ENCODE measurements around the gene APOBEC2.

The APOBEC2 gene

DNA sequence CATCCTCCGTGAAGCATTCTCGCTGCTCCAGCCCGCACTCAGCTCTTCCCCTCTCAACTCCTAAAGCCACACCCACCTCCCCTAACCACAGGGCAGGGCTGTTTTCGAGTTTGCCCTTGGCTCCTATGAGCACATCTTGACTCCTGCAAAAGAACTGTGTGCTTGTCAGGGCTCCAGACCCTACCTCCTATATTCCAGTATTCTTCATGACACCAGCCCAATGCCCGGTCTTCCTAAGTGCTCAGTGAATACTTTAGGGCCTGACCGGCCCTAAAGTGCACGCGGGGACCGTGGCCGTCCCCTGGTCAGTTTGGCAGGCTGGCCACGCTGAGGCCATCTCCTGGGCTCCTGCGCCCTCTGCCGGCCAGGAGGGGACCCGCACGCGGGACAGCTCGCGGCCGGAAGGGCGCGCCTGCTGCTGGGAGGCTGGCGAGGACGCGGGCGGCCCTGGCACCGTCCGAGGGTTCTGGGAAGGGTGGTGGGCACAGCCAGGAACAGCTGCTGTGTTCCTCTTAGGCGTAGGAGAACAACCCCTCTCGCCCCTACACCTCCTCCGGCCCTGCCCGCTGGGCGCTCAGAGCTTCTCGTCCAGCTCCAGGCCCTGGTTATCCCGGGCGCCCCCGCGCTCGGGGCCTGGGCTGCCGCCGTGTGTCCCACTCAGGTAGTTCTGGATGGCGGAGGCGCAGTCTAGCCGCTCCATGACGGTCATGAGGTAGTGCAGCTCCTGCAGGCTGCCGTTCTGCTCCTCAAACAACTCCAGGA, 25.0 kb upstream of the APOBEC2 start:
- peak overlapping the region; percentile 85 for H3K4me3 Mint-ChIP-seq
- H3K27me3 Mint-ChIP-seq = no peaks in the 10 kb centered on the region
- H3K9me3 Mint-ChIP-seq = no peaks in the 10 kb centered on the region
- H3K4me1 Mint-ChIP-seq (ENCODE audit: low read depth) = peaks cover 20% of the 10 kb centered on the region
- H3K27ac Mint-ChIP-seq = peak overlapping the region; percentile 86
- H3K36me3 Mint-ChIP-seq (ENCODE audit: low read depth) = no peaks in the 10 kb centered on the region

DNA sequence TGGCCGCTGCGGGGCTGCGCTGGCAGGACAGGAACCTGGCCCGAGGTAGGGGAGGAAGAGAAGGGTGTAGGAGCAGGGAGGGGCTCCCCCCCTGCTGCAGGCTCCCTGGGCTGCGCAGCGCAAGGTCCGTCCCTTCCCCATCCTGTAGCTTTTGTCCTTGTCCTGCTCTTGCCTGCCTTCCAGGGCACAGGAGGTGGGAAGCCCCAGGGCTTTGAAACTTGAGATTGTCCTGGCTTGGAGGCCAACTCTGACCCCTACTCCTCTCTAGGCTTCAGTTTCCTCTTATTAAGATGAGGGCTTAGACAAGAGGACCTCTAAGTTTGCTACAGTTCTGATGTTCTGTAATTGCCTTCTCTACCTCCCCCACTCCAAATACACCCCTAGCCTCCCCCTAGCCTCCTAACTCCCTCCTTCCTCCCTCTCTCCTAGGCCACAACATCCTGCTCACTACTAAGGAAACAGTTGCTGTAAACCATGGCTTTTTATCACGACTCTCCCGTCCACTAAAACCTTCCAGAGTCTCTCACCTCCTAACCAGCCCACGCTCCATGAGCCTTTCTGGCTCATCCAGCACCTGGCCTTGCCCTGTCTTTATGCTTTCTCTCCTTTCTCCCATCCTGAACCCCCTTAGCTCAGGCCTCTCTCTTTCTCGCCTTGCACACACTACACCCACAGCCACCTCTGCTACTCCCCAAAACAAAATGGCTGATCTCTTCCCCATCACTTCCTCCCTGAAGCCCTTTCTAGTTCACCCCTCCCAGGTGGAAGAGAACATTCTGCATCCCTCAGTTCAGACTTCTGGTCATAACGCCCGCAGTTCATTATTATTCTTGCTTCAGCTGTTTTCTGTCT, 24.2 kb upstream of the APOBEC2 start:
- H3K9me3 Mint-ChIP-seq = no peaks in the 10 kb centered on the region
- H3K27ac Mint-ChIP-seq = peak overlapping the region; percentile 86
- peaks cover 20% of the 10 kb centered on the region for H3K4me1 Mint-ChIP-seq (ENCODE audit: low read depth)
- no peaks in the 10 kb centered on the region for H3K27me3 Mint-ChIP-seq
- peak overlapping the region; percentile 85 for H3K4me3 Mint-ChIP-seq
- no peaks in the 10 kb centered on the region for H3K36me3 Mint-ChIP-seq (ENCODE audit: low read depth)

DNA sequence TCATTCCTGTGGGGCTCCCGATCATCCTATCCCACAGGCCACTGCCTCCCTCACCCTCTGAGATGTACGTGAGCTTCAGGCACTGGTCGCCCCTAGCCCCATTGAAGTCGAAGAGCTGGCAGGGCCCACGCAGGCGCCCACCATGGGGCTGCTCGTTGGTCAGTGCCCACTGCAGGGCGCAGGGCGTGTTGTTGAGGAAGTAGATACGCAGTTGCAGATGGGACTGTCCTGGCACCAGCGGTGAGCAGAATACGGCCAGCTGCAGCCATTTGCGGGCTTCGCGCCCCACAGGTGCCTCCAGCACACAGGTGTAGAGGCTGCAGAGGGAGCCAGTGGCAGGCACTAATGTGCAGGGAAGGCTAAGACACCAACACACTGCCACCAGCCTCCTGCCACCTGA, 20.2 kb upstream of the APOBEC2 start:
- no peaks in the 10 kb centered on the region for H3K27me3 Mint-ChIP-seq
- no peak overlapping the region for H3K4me3 Mint-ChIP-seq
- H3K9me3 Mint-ChIP-seq = no peaks in the 10 kb centered on the region
- H3K36me3 Mint-ChIP-seq (ENCODE audit: low read depth) = no peaks in the 10 kb centered on the region
- H3K27ac Mint-ChIP-seq = no peak overlapping the region
- peaks cover 11% of the 10 kb centered on the region for H3K4me1 Mint-ChIP-seq (ENCODE audit: low read depth)

DNA sequence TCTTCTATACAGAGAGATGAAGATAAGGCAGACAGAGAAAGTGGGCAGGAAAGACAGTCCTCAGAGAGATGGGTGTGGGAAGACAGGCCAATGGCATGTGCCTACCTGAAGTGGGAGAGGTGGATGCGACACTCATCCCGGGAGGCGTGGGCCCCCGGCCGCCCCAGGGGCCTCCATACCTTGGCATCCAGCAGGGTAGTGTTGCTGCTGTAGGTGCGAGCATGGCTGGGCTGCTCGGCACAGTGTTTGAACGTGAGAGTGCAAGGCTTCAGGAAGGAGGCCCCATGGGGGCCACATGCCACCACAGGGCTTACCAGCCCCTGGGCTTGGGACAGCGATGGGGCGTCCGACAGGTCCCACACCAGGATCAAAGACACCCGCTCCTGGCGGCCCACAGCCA, 19.2 kb upstream of the APOBEC2 start:
- Mint-ChIP-seq H3K9me3 (no peaks in the 10 kb centered on the region), H3K27me3 (no peaks in the 10 kb centered on the region), H3K27ac (no peak overlapping the region)

DNA sequence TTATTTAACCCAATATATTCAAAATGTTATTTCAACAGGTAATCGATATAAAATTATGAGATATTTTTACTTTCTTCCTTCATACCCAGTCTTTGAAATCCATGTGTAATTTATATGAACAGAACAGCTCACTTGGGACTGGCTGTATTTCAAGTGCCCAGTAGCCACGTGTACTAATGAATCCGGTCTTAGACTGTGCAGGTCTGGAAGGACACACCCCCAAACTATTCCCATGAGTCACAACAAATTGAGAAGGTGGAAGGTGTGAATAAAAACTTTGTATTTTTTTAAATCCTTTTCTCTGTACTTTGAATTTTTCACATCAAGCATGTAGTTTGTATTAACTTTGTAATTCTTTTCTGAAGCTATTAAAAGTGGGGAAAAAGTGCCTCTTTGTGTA, 16.8 kb upstream of the APOBEC2 start:
- Mint-ChIP-seq H3K27me3 (no peaks in the 10 kb centered on the region), H3K4me3 (no peak overlapping the region), H3K27ac (no peak overlapping the region), H3K4me1 (ENCODE audit: low read depth) (peaks cover 3% of the 10 kb centered on the region), H3K9me3 (no peaks in the 10 kb centered on the region), H3K36me3 (ENCODE audit: low read depth) (no peaks in the 10 kb centered on the region)

More for the DNA sequence above, 19.2 kb upstream of the APOBEC2 start:
- Mint-ChIP-seq H3K4me3 (no peak overlapping the region), H3K4me1 (ENCODE audit: low read depth) (peaks cover 6% of the 10 kb centered on the region), H3K36me3 (ENCODE audit: low read depth) (no peaks in the 10 kb centered on the region)

DNA sequence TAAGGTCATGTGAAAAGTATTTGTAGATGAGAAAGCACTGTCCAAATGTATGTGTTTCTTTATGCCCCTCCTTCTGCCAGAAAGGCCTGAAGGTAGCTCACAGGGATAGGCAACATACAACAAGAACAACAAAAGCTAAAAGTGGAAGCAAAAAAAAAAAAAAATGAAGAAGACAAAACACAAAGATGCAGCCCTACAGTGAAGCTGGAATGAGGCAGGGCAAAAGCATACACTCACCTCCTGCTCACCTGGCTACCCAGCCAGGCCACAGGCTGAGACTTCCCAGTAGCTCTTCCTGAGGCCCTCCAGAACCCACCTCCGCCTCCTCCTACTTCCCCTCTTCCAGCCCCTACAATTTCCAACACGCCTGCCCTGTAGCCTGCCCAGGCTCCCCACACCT, 16.4 kb upstream of the APOBEC2 start:
- H3K36me3 Mint-ChIP-seq (ENCODE audit: low read depth) = no peaks in the 10 kb centered on the region
- H3K27me3 Mint-ChIP-seq = no peaks in the 10 kb centered on the region
- no peak overlapping the region for H3K27ac Mint-ChIP-seq
- H3K4me3 Mint-ChIP-seq = no peak overlapping the region
- peaks cover 3% of the 10 kb centered on the region for H3K4me1 Mint-ChIP-seq (ENCODE audit: low read depth)
- no peaks in the 10 kb centered on the region for H3K9me3 Mint-ChIP-seq

DNA sequence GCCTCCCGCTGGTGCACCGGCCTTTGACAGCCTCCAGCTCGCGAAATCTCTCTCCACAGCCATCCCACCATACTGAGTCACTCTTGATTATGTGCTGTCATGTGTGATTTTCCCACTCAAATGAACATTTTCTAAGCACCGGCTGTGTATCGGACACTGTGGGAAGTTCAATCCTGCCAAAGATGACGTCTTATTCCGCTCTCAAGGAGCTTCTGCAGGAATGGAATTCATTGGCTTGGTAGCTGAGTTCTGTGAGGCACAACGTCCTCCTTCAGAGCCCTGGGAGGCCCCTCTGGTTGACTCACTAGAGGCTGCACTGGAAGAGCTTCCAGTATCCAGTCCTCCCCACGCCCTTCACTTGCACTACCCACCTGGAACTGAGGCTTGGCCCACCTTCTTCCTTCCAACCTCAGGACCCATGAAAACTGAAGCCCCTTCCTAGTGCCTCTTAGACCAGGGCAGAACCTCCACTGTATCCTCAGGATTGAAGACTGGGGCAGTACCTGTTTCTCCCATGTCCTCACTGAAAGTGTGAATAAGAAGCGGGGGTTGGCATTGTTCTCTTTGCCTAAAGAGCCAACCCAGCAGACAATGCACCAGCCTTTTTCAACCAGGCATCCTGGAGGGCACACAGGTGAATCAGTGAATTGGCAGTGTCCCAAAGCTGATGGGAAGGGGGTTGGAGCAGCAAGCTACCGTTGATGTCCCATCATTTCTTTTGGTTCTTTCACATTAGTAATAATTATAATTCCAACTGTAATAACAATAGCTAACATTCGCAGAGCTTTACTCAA, 15.7 kb upstream of the APOBEC2 start:
- no peak overlapping the region for H3K4me3 Mint-ChIP-seq
- H3K9me3 Mint-ChIP-seq = no peaks in the 10 kb centered on the region
- H3K4me1 Mint-ChIP-seq (ENCODE audit: low read depth) = peaks cover 3% of the 10 kb centered on the region
- H3K27ac Mint-ChIP-seq = no peak overlapping the region
- peaks cover 4% of the 10 kb centered on the region for H3K36me3 Mint-ChIP-seq (ENCODE audit: low read depth)
- H3K27me3 Mint-ChIP-seq = no peaks in the 10 kb centered on the region

DNA sequence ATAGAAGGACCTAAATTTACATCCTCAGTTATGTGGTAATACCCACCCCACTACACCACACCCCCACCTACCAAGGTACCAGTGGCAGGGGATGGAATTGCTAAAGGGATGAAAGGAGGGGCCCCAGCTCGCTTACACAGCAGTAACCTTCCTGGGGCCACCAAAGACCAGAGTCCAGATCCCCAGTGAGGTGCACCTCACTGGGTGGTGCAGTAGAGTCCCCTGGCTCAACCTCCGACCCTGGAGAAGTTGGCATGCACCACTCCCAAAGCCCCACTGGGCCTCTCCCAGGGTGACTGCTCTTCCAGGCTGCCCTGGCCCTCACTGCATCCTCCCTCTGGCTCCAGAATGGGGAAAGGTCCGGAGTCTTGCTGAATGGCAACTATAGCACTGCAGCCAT, 14.8 kb upstream of the APOBEC2 start:
- Mint-ChIP-seq H3K27ac (no peak overlapping the region), H3K4me3 (no peak overlapping the region), H3K36me3 (ENCODE audit: low read depth) (peaks cover 4% of the 10 kb centered on the region), H3K4me1 (ENCODE audit: low read depth) (peaks cover 3% of the 10 kb centered on the region), H3K27me3 (no peaks in the 10 kb centered on the region), H3K9me3 (no peaks in the 10 kb centered on the region)

DNA sequence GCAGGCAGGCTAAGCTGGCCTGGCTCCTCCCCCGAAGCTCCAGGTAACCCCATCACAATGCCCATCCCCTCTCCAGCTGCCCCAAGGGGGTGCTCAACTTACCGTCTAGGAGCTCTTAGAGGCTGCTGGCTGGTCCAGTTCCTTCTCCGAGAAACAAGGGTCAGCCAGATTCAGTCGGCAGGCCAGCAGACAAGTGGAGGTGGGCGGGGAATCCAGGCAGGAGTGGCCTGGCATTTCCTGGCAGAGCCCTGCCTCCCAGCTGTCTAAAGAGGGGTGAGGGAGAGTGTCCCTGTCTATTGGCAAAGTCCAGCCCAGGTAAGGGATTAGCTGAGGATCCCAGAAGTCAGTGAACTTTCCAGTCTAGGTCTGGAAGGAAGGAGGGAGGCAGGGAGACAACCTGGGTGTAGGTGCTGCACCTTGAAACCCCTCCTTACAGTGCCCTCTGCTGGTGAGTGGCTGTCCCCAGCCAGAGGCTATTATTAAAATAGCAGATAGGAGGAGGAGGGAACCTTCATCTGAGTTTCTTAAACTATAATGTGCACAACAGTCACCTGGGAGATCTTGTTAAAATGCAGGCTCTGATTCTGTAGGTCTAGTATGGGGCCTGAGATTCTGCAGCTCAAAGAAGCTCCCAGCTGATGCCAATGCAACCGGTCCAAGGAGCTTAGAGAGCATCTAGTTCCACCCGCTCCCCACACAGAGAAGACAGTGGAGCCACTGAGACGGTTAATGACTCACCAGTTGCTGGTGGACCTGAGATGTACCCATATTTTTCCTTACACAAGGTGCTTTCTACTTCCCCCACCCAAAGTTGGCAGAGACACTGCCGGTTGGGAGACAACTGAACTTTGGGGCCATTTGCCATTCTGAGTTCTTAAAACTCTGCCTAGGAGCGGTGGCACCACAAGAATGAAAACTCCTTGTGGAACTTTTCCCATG, 13.7 kb upstream of the APOBEC2 start, which contains the start of gene UNC5CL:
TSS of gene UNC5CL (minus strand) at position 162 of the 939 bp plus-strand sequence. CDS start 4,147 bp downstream, outside the sequence.
- no peak within 1 kb of the TSS for H3K27ac Mint-ChIP-seq
- H3K4me1 Mint-ChIP-seq (ENCODE audit: low read depth) = peaks cover 3% of the 10 kb centered on the region
- H3K36me3 Mint-ChIP-seq (ENCODE audit: low read depth) = peaks cover 4% of the 10 kb centered on the region
- H3K27me3 Mint-ChIP-seq = no peaks in the 10 kb centered on the region
- no peak within 1 kb of the TSS for H3K4me3 Mint-ChIP-seq
- no peaks in the 10 kb centered on the region for H3K9me3 Mint-ChIP-seq

DNA sequence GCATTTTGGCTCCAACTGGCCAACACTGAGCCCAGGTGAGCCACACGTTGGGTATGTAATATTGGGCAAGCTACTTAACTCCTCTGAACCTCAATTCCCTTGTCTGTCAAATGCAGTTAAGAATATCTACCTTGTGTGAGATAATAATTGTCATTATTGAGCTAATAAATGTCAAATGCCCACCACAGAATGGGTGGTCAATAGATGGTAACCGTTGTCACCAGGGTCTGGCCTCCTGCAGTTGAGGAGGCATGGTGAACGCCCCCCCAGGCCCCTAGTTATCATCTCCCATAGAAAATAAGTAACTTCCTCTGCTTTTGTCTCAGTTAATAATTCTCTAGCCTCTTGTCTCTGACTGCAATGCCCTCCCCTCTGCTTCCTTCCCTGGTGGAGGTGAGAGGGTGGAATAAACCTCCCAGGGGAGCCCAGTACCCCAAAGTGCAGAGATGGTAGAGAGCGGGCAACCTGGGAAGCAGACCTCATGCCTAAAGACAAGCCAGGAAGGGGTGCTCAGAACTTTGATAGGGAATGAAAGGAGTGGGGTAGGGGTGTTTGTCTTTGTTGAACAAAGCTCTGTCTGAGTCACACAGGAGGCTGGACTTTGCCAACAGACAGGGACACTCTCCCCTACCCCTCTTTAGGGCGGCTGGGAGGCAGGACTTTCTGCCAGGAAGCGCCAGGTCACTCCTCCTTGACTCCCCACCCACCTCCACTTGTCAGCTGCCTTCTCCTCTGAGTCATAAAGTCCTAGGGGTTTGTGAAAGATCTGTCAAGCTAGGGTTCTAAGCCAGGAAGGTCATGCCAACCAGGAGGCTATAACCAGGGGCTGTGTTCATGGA, 12.7 kb upstream of the APOBEC2 start:
- no peak overlapping the region for H3K27ac Mint-ChIP-seq
- H3K9me3 Mint-ChIP-seq = no peaks in the 10 kb centered on the region
- H3K4me1 Mint-ChIP-seq (ENCODE audit: low read depth) = peaks cover 3% of the 10 kb centered on the region
- no peak overlapping the region for H3K4me3 Mint-ChIP-seq
- peaks cover 4% of the 10 kb centered on the region for H3K36me3 Mint-ChIP-seq (ENCODE audit: low read depth)
- H3K27me3 Mint-ChIP-seq = no peaks in the 10 kb centered on the region

DNA sequence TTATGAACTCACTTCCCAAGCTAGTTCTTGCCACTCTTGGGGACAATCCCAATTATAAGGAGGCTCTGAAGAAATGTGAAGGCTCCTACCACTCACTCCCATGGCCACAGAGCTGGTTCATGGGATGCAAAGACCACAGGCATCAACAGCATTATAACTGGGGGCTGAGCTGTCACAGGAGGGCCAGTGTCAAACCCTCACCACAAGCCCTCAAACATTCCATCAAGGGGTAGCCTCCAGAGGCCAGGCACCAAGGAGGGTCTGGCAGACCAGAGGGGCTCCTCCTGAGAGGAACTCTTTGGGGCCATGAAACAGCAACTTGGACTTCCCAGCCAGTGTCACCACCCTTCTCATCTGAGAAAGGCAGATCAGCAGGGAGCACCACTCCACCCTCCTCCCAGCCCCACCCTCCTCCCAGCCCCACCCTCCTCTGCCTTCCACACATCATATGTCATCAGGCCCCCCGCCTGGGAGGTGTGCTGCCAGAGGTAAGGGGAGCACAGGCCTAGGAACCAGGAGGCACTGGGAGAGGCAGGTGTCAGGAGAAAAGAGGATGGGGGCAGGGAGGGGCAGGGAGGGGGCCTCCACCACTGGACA, 12.0 kb upstream of the APOBEC2 start:
- H3K4me1 Mint-ChIP-seq (ENCODE audit: low read depth) = peaks cover 3% of the 10 kb centered on the region
- H3K27me3 Mint-ChIP-seq = no peaks in the 10 kb centered on the region
- no peak overlapping the region for H3K4me3 Mint-ChIP-seq
- no peak overlapping the region for H3K27ac Mint-ChIP-seq
- H3K9me3 Mint-ChIP-seq = no peaks in the 10 kb centered on the region
- H3K36me3 Mint-ChIP-seq (ENCODE audit: low read depth) = peaks cover 4% of the 10 kb centered on the region

DNA sequence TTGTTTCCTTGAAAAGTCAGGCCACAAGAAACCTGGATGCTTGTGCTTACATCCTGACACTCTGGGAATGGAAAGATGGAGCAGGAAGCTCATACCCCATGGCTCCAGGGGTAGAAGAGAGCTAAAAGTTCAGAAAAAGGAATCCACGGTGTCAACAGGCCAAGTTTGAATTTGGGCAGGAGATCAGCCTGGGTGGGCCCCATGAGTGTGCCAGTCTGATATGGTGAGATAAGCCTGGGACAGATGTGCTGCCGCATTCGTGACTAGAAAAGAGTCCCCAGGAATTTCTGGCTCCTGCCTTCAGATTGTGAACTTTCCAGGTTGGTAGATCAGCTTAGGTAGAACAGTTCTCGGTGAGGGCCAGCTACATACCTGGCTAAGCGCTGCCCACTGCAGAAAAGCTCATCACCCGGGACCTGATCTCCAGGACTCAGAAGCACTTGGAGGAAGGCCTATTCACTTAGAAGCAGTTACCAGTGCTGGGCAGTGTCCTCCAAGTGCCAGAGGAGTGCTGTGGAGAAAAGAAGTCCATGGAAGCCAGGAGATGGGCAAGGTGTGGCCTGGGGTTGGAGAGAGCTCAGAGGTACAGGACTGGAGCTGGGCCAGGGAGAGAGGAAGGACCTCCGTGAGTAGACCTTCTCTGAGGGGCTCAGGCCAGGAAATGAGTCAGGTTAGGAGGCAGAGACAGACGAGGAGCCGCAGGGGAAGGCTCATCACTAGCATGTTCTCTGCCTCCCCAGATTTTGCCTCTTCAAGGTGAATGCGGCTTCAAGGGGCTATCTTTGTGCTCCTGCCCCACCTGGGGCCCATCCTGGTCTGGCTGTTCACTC, 10.6 kb upstream of the APOBEC2 start, which contains the start of gene TSPO2:
TSS of gene TSPO2 (plus strand) at position 242 of the 830 bp plus-strand sequence. CDS start at position 761, 519 bp downstream.
- no peaks in the 10 kb centered on the region for H3K9me3 Mint-ChIP-seq
- no peak within 1 kb of the TSS for H3K27ac Mint-ChIP-seq
- H3K4me1 Mint-ChIP-seq (ENCODE audit: low read depth) = peaks cover 3% of the 10 kb centered on the region
- no peaks in the 10 kb centered on the region for H3K27me3 Mint-ChIP-seq
- H3K36me3 Mint-ChIP-seq (ENCODE audit: low read depth) = peaks cover 4% of the 10 kb centered on the region
- no peak within 1 kb of the TSS for H3K4me3 Mint-ChIP-seq
